ENCODE data around the gene PLA2G2A. TPM values are rescaled to one million over a fixed set of nuclear protein-coding genes. Genes with fewer than 3 reads are reported as not detected.
"Not testable (repeated sequence)": the region's sequence is repeated elsewhere in the genome, so short reads cannot be mapped to it uniquely, and the experiment has no call there.

PLA2G2A gene
- total RNA-seq, 1 donor from 2014 or later = 128 TPM

GRCh38 chr1:19934336-19934735 is 45.1 kb downstream of the PLA2G2A start:
- DNase-seq (ENCODE audit: low spot score) (no peak), ATAC-seq (no peak)

GRCh38 chr1:19932866-19933265 is 46.6 kb downstream of the PLA2G2A start:
- DNase-seq (ENCODE audit: low spot score) = no peak
- no peak for ATAC-seq

- not testable (repeated sequence) for ATAC-seq; DNase-seq (ENCODE audit: low spot score)
Observed at GRCh38 chr1:19927130-19927421, 52.3 kb downstream of the PLA2G2A start.

GRCh38 chr1:19926296-19927129 is 52.9 kb downstream of the PLA2G2A start:
- no peak for ATAC-seq

More at GRCh38 chr1:19926296-19927129, 52.9 kb downstream of the PLA2G2A start:
- no peak for DNase-seq (ENCODE audit: low spot score)

Other genes with a start within 250 kb of the PLA2G2A start
- 9.8 TPM for gene TMCO4, start 179.7 kb downstream of the PLA2G2A start, total RNA-seq
- 0.60 TPM for gene RNF186, start 164.3 kb downstream of the PLA2G2A start, total RNA-seq
- gene OTUD3, start 97.2 kb downstream of the PLA2G2A start, total RNA-seq = 1.8 TPM
- not detected for gene PLA2G2E, start 56.0 kb downstream of the PLA2G2A start, total RNA-seq
- 5.8 TPM for gene PLA2G5, start 90.6 kb upstream of the PLA2G2A start, total RNA-seq
- gene PLA2G2D, start 139.9 kb upstream of the PLA2G2A start, total RNA-seq = not detected
- gene PLA2G2F, start 159.7 kb upstream of the PLA2G2A start, total RNA-seq = not detected
- gene UBXN10, start 206.5 kb upstream of the PLA2G2A start, total RNA-seq = 1.3 TPM
- not detected for gene PLA2G2C, start 206.9 kb upstream of the PLA2G2A start, total RNA-seq